SK-N-SH (cell line): Measurements from ENCODE around the gene SLC9A7. TPM values are rescaled to one million over a fixed set of nuclear protein-coding genes. Genes with fewer than 3 reads are reported as not detected.

Experiments used
- CTCF ChIA-PET: fragments of 300-600, 350-600 bp; formaldehyde crosslinking; extraction: SDS; loops from one replicate; lab custom pipeline; 2021; lab: Yijun Ruan, JAX
- POLR2A ChIA-PET: fragments of 350-600 bp; sonication (Branson Sonifier 250); formaldehyde crosslinking; extraction: SDS; loops from one replicate; lab custom pipeline; 2020; ENCODE audit warnings: antibody characterized with exemption, inconsistent platforms; lab: Yijun Ruan, JAX
- DNase-seq: peaks from one replicate; pipeline ENCODE4 v3.0.0; 2012
- H2AFZ ChIP-seq: fragments of 200-600 bp; sonication (generic); 2 replicates; pipeline ENCODE4 v1.8.1; 2016; ENCODE audit warnings: antibody characterized with exemption, mild to moderate bottlenecking, low read depth
- H3F3A ChIP-seq: fragments of 200-600 bp; sonication (generic); replicated peaks from 2 replicates; pipeline ENCODE3; 2016; ENCODE audit warnings: antibody characterized with exemption, mild to moderate bottlenecking; ENCODE audit not compliant: insufficient read depth
- H3K27ac ChIP-seq, 2 experiments: fragments of 200-500 bp in 1 of 2; fragments of 200-600 bp in 1 of 2; sonication (Bioruptor generic) in 1 of 2; sonication (generic), shearing (Covaris generic) in 1 of 2; 2 replicates each; pipeline versions ENCODE4 v1.5.1 to v1.6.1; 2014 to 2016; ENCODE audit warnings: low read depth in 2 of 2, inconsistent platforms in 1 of 2, low read length in 1 of 2, mild to moderate bottlenecking in 1 of 2, mixed read lengths in 1 of 2
- H3K27me3 ChIP-seq: fragments of 200-600 bp; sonication (generic), shearing (Covaris generic); 2 replicates; pipeline ENCODE4 v1.6.1; 2016; ENCODE audit warnings: mixed run types; ENCODE audit not compliant: insufficient read depth
- H3K36me3 ChIP-seq, 2 experiments: fragments of 200-500 bp in 1 of 2; fragments of 200-600 bp in 1 of 2; sonication (Bioruptor generic) in 1 of 2; sonication (generic) in 1 of 2; replicated peaks in 1 of 2; 2 replicates each; pipeline versions ENCODE3 to v1.5.1; 2014 to 2016; ENCODE audit warnings: low read length in 1 of 2, mild to moderate bottlenecking in 1 of 2; ENCODE audit not compliant: insufficient read depth in 2 of 2, control insufficient read depth in 1 of 2
- H3K4me1 ChIP-seq, 2 experiments: fragments of 200-500 bp in 1 of 2; fragments of 200-600 bp in 1 of 2; sonication (Bioruptor generic) in 1 of 2; sonication (generic), shearing (Covaris generic) in 1 of 2; 2 replicates each; pipeline versions ENCODE4 v1.5.1 to v1.6.1; 2014 to 2016; ENCODE audit warnings: low read depth in 1 of 2, low read length in 1 of 2, mixed run types in 1 of 2; ENCODE audit not compliant: insufficient read depth in 2 of 2, control insufficient read depth in 1 of 2
- H3K4me2 ChIP-seq: fragments of 200-600 bp; sonication (generic), shearing (Covaris generic); 2 replicates; pipeline ENCODE4 v1.6.1; 2017; ENCODE audit warnings: mixed run types
- H3K4me3 ChIP-seq, 2 experiments: fragments of 200-500 bp in 1 of 2; fragments of 200-600 bp in 1 of 2; sonication (Bioruptor generic) in 1 of 2; sonication (generic), shearing (Covaris generic) in 1 of 2; 2 replicates each; pipeline versions ENCODE4 v1.5.1 to v1.8.1; 2014 to 2016; ENCODE audit warnings: low read depth in 2 of 2, inconsistent platforms in 1 of 2, low read length in 1 of 2, mild to moderate bottlenecking in 1 of 2, mixed read lengths in 1 of 2, moderate library complexity in 1 of 2
- H3K79me2 ChIP-seq: fragments of 200-600 bp; sonication (generic); 2 replicates; pipeline ENCODE4 v1.8.1; 2017; ENCODE audit warnings: mild to moderate bottlenecking; ENCODE audit not compliant: insufficient read depth
- H3K9ac ChIP-seq: fragments of 200-600 bp; sonication (generic); 2 replicates; pipeline ENCODE4 v1.6.1; 2017; ENCODE audit warnings: mixed run types
- H3K9me2 ChIP-seq: fragments of 200-600 bp; sonication (generic); 2 replicates; pipeline ENCODE4 v1.6.1; 2017; ENCODE audit warnings: mixed run types
- H3K9me3 ChIP-seq: fragments of 200-600 bp; sonication (generic); 2 replicates; pipeline ENCODE4 v1.6.1; 2017; ENCODE audit warnings: mixed run types, mild to moderate bottlenecking, moderate library complexity
- H4K20me1 ChIP-seq: fragments of 200-600 bp; sonication (generic); 2 replicates; pipeline ENCODE4 v1.6.1; 2017; ENCODE audit warnings: mild to moderate bottlenecking, mixed run types; ENCODE audit not compliant: insufficient read depth
- FOSL2 ChIP-seq: IDR thresholded peaks from 2 replicates; pipeline ENCODE4 v1.4.0; 2012; ENCODE audit warnings: low read depth, mild to moderate bottlenecking, moderate library complexity, borderline replicate concordance
- PBX3 ChIP-seq: IDR thresholded peaks from 2 replicates; pipeline ENCODE4; 2012
- RAD21 ChIP-seq: IDR thresholded peaks from 2 replicates; pipeline ENCODE4 v1.6.1; 2012; ENCODE audit warnings: mild to moderate bottlenecking, low read length
- SMC3 ChIP-seq: IDR thresholded peaks from 2 replicates; pipeline ENCODE4 v1.6.1; 2012; ENCODE audit warnings: low read depth, low read length, improper control_type of control experiment
- TCF12 ChIP-seq: IDR thresholded peaks from 2 replicates; pipeline ENCODE4 v1.4.0; 2012
- USF1 ChIP-seq: IDR thresholded peaks from 2 replicates; pipeline ENCODE4 v1.4.0; 2012; ENCODE audit warnings: low read depth, borderline replicate concordance
- WGBS: methylation state at CpG from one replicate; pipeline ENCODE4 v1.1.6; 2017; ENCODE audit warnings: low lambda C conversion rate; 5-methylcytosine and 5-hydroxymethylcytosine counted together
- polyA plus RNA-seq, 3 experiments: library from polyadenylated mRNA; depleted of rRNA; stranded (reverse); fragments of >200 nt; gene quantifications; 2 replicates each; pipeline ENCODE4 v1.2.3, GENCODE V29; 2012
- TF ChIP-seq, protein P1 (sequence below): fragments of 200-600 bp; sonication (generic); IDR thresholded peaks from 2 replicates; pipeline ENCODE4 v1.6.1; 2017; ENCODE audit warnings: antibody characterized with exemption, mild to moderate bottlenecking, moderate library complexity

SLC9A7 gene
- polyA plus RNA-seq, 1 of the 3 experiments (the other 2 are of a cell fraction) = 10.5 TPM

DNA sequence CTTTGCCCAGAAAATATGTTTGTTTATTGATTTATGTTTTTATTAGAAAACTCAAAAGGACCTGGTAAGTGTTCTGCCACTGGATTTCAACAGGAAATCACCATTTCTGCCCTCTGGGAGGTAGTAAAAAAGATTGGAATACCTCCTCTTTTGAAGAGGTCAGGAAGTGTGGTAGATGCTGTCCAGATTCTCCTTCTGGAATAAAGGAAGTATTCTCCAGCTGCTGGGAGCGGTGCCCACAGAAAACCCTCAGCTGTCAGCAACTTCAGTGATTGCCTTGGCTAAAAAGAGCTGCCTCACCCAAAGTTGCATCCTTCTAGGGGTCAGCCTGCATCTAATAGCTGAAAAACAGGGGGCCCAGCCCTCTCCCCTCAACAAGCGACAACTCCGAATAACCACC is 199.9 kb downstream of the SLC9A7 start:
- no peak for DNase-seq
- TF ChIP-seq TCF12 = peak; percentile 47
- TF ChIP-seq PBX3 = peak; percentile 37; the same call in 1 of the 2 replicates
- TF ChIP-seq USF1 = no peak
- H4K20me1 ChIP-seq = no peaks in the 10 kb centered on the region
- no peaks in the 10 kb centered on the region for H3K4me1 ChIP-seq
- H3K4me3 ChIP-seq = no peak overlapping the region
- peaks cover 12% of the 10 kb centered on the region; the same call in 1 of the 2 replicates for H3K27me3 ChIP-seq
- no peak overlapping the region for H3K4me2 ChIP-seq
- no peak overlapping the region for H3K9ac ChIP-seq
- no peak overlapping the region for H2AFZ ChIP-seq
- no peak overlapping the region for H3K27ac ChIP-seq
- no peaks in the 10 kb centered on the region for H3K79me2 ChIP-seq
- H3K36me3 ChIP-seq = no peaks in the 10 kb centered on the region
- ChIA-PET CTCF (interaction anchor here (1.5 kb wide), 1 partner anchor 13 kb away, joined by 4 read pairs; no protein-coding TSS in a partner anchor), POLR2A (no interaction called here)
- H3K9me2 ChIP-seq = no peaks in the 10 kb centered on the region
- H3F3A ChIP-seq = peaks cover 3% of the 10 kb centered on the region
- WGBS = 50% methylated on average over 3 of the region's 3 CpGs
- H3K9me3 ChIP-seq = no peaks in the 10 kb centered on the region

GRCh38 chrX:46554942-46555341 is 204.0 kb downstream of the SLC9A7 start:
- Histone ChIP-seq H3K9me2 (no peaks in the 10 kb centered on the region), H2AFZ (no peak overlapping the region), H3K79me2 (peaks cover 7% of the 10 kb centered on the region; the same call in 1 of the 2 replicates), H3K9ac (no peak overlapping the region), H3K4me3 (no peak overlapping the region), H3K27me3 (peaks cover 12% of the 10 kb centered on the region; the same call in 1 of the 2 replicates), H3K9me3 (no peaks in the 10 kb centered on the region), H3K36me3 (no peaks in the 10 kb centered on the region), H4K20me1 (no peaks in the 10 kb centered on the region), H3K4me2 (no peak overlapping the region), H3F3A (peaks cover 9% of the 10 kb centered on the region), H3K4me1 (no peaks in the 10 kb centered on the region), H3K27ac (no peak overlapping the region)
- DNase-seq = no peak
- ChIA-PET CTCF (interaction anchor here (0.6 to 1.7 kb wide), 10 partner anchors 14 to 538 kb away, joined by 3 to 10 read pairs (median 3); no protein-coding TSS in a partner anchor), POLR2A (no interaction called here)
- 41% methylated on average over 2 of the region's 2 CpGs for WGBS
- peak; percentile 49 for TF ChIP-seq SMC3
- no peak for TF ChIP-seq FOSL2
- TF ChIP-seq, protein P1, sequence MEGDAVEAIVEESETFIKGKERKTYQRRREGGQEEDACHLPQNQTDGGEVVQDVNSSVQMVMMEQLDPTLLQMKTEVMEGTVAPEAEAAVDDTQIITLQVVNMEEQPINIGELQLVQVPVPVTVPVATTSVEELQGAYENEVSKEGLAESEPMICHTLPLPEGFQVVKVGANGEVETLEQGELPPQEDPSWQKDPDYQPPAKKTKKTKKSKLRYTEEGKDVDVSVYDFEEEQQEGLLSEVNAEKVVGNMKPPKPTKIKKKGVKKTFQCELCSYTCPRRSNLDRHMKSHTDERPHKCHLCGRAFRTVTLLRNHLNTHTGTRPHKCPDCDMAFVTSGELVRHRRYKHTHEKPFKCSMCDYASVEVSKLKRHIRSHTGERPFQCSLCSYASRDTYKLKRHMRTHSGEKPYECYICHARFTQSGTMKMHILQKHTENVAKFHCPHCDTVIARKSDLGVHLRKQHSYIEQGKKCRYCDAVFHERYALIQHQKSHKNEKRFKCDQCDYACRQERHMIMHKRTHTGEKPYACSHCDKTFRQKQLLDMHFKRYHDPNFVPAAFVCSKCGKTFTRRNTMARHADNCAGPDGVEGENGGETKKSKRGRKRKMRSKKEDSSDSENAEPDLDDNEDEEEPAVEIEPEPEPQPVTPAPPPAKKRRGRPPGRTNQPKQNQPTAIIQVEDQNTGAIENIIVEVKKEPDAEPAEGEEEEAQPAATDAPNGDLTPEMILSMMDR = peak; percentile 66
- TF ChIP-seq RAD21 = peak; percentile 67
